ENCODE measurements around the gene OR51B4. TPM values are rescaled to one million over a fixed set of nuclear protein-coding genes. Genes with fewer than 3 reads are reported as not detected.

OR51B4 gene
- total and polyA plus RNA-seq, 9 of the 15 experiments (the other 6 are each of a cell fraction or from before 2014, with no cell fraction given) = 17.1 to 64.6 (median 39.9) TPM

DNA sequence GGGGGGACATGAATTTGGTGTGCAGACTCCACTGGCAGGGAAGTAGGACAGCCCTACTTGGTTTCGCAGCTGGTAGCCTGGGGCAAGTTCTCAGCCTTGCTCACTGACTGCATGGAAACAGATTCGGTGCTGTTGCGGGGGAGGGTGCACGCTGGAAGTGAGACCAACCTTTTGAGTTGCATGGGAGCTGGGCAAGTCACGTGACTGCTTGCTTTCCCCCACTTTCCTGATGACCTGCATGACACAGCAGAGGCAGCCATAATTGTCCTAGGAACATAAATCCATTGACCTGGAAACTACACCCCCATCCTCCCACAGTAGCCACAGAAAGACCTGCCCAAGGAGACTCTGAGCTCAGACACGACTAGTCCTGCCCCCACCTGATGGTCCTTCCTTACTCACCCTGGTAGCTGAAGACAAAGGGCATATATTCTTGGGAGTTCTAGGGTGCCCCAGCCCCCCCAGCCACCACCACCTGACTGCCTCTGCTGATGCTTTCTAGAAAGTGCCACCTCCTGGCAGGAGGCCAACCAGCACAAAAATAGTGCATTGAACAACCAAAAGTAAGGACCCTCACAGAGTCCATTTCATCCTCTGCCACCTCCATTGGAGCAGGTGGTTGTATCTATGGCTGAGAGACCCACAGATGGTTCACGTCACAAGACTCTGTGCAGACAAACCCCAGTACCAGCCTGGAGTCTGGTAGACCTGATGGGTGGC is 43.0 kb downstream of the OR51B4 start (continued):
- TF ChIP-seq YY1 (IDR thresholded peaks at IDR 0.05; ENCODE audit: borderline replicate concordance in 1 of 3, control insufficient read depth in 1 of 3, extremely low read depth in 1 of 3, insufficient read depth in 3 of 3, insufficient read length in 1 of 3, insufficient replicate concordance in 2 of 3, low read depth in 1 of 3, low read length in 2 of 3) = peak; percentile 28 to 84 (median 42)
- no peak for TF ChIP-seq SRSF1 (IDR thresholded peaks at IDR 0.05; ENCODE audit: low read depth, low read length)
- TF ChIP-seq, protein P1, sequence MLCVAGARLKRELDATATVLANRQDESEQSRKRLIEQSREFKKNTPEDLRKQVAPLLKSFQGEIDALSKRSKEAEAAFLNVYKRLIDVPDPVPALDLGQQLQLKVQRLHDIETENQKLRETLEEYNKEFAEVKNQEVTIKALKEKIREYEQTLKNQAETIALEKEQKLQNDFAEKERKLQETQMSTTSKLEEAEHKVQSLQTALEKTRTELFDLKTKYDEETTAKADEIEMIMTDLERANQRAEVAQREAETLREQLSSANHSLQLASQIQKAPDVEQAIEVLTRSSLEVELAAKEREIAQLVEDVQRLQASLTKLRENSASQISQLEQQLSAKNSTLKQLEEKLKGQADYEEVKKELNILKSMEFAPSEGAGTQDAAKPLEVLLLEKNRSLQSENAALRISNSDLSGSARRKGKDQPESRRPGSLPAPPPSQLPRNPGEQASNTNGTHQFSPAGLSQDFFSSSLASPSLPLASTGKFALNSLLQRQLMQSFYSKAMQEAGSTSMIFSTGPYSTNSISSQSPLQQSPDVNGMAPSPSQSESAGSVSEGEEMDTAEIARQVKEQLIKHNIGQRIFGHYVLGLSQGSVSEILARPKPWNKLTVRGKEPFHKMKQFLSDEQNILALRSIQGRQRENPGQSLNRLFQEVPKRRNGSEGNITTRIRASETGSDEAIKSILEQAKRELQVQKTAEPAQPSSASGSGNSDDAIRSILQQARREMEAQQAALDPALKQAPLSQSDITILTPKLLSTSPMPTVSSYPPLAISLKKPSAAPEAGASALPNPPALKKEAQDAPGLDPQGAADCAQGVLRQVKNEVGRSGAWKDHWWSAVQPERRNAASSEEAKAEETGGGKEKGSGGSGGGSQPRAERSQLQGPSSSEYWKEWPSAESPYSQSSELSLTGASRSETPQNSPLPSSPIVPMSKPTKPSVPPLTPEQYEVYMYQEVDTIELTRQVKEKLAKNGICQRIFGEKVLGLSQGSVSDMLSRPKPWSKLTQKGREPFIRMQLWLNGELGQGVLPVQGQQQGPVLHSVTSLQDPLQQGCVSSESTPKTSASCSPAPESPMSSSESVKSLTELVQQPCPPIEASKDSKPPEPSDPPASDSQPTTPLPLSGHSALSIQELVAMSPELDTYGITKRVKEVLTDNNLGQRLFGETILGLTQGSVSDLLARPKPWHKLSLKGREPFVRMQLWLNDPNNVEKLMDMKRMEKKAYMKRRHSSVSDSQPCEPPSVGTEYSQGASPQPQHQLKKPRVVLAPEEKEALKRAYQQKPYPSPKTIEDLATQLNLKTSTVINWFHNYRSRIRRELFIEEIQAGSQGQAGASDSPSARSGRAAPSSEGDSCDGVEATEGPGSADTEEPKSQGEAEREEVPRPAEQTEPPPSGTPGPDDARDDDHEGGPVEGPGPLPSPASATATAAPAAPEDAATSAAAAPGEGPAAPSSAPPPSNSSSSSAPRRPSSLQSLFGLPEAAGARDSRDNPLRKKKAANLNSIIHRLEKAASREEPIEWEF (CRISPR knock-in tag; IDR thresholded peaks at IDR 0.05) = no peak
- TF ChIP-seq, protein P2, sequence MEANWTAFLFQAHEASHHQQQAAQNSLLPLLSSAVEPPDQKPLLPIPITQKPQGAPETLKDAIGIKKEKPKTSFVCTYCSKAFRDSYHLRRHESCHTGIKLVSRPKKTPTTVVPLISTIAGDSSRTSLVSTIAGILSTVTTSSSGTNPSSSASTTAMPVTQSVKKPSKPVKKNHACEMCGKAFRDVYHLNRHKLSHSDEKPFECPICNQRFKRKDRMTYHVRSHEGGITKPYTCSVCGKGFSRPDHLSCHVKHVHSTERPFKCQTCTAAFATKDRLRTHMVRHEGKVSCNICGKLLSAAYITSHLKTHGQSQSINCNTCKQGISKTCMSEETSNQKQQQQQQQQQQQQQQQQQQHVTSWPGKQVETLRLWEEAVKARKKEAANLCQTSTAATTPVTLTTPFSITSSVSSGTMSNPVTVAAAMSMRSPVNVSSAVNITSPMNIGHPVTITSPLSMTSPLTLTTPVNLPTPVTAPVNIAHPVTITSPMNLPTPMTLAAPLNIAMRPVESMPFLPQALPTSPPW (CRISPR knock-in tag; IDR thresholded peaks at IDR 0.05) = peak; percentile 6; the same call in 1 of the 2 replicates
- TF ChIP-seq MAFK (IDR thresholded peaks at IDR 0.05; ENCODE audit: low read length) = peak; percentile 53; the same call in 1 of the 2 replicates
- TF ChIP-seq IFI16 (CRISPR knock-in tag; IDR thresholded peaks at IDR 0.05) = no peak
- TF ChIP-seq NCOA4 (IDR thresholded peaks at IDR 0.05; ENCODE audit: partially characterized antibody) = no peak
- no peak for TF ChIP-seq TRIM28 (IDR thresholded peaks at IDR 0.05)
- TF ChIP-seq, protein P3, sequence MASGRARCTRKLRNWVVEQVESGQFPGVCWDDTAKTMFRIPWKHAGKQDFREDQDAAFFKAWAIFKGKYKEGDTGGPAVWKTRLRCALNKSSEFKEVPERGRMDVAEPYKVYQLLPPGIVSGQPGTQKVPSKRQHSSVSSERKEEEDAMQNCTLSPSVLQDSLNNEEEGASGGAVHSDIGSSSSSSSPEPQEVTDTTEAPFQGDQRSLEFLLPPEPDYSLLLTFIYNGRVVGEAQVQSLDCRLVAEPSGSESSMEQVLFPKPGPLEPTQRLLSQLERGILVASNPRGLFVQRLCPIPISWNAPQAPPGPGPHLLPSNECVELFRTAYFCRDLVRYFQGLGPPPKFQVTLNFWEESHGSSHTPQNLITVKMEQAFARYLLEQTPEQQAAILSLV (tag; IDR thresholded peaks at IDR 0.05) = no peak
- TF ChIP-seq, protein P4, sequence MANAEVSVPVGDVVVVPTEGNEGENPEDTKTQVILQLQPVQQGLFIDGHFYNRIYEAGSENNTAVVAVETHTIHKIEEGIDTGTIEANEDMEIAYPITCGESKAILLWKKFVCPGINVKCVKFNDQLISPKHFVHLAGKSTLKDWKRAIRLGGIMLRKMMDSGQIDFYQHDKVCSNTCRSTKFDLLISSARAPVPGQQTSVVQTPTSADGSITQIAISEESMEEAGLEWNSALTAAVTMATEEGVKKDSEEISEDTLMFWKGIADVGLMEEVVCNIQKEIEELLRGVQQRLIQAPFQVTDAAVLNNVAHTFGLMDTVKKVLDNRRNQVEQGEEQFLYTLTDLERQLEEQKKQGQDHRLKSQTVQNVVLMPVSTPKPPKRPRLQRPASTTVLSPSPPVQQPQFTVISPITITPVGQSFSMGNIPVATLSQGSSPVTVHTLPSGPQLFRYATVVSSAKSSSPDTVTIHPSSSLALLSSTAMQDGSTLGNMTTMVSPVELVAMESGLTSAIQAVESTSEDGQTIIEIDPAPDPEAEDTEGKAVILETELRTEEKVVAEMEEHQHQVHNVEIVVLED (CRISPR knock-in tag; IDR thresholded peaks at IDR 0.05) = peak; percentile 19; the same call in 1 of the 2 replicates
- no peak for TF ChIP-seq ZFP30 (CRISPR knock-in tag; IDR thresholded peaks at IDR 0.05; ENCODE audit: borderline replicate concordance)
- TF ChIP-seq GTF2E2 (tag; IDR thresholded peaks at IDR 0.05) = 0 out of 2 replicates have a peak, but pooled peaks have one; percentile 39
- TF ChIP-seq, protein P5, sequence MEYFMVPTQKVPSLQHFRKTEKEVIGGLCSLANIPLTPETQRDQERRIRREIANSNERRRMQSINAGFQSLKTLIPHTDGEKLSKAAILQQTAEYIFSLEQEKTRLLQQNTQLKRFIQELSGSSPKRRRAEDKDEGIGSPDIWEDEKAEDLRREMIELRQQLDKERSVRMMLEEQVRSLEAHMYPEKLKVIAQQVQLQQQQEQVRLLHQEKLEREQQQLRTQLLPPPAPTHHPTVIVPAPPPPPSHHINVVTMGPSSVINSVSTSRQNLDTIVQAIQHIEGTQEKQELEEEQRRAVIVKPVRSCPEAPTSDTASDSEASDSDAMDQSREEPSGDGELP (CRISPR knock-in tag; IDR thresholded peaks at IDR 0.05; ENCODE audit: borderline replicate concordance) = peak; percentile 52; the same call in 1 of the 2 replicates
- peak; percentile 77 for TF ChIP-seq MEIS2 (IDR thresholded peaks at IDR 0.05; ENCODE audit: partially characterized antibody)
- TF ChIP-seq RBM14 (IDR thresholded peaks at IDR 0.05; ENCODE audit: borderline replicate concordance, insufficient read depth, low read depth, low read length) = no peak
